HL-60 (cell line): ENCODE data around the gene DNAAF5.

Source experiments
- GABPA ChIP-seq: IDR thresholded peaks from 2 replicates; pipeline ENCODE4 v1.6.1; 2012; ENCODE audit warnings: low read depth
- POLR2AphosphoS5 ChIP-seq: IDR thresholded peaks from 2 replicates; pipeline ENCODE4 v1.6.1; 2012; ENCODE audit warnings: low read depth
- TF ChIP-seq, protein P1 (sequence below): IDR thresholded peaks from one replicate; pipeline ENCODE4 v1.5.1; 2011; ENCODE audit warnings: low read length, control low read depth, inconsistent platforms; ENCODE audit not compliant: insufficient read depth

DNA sequence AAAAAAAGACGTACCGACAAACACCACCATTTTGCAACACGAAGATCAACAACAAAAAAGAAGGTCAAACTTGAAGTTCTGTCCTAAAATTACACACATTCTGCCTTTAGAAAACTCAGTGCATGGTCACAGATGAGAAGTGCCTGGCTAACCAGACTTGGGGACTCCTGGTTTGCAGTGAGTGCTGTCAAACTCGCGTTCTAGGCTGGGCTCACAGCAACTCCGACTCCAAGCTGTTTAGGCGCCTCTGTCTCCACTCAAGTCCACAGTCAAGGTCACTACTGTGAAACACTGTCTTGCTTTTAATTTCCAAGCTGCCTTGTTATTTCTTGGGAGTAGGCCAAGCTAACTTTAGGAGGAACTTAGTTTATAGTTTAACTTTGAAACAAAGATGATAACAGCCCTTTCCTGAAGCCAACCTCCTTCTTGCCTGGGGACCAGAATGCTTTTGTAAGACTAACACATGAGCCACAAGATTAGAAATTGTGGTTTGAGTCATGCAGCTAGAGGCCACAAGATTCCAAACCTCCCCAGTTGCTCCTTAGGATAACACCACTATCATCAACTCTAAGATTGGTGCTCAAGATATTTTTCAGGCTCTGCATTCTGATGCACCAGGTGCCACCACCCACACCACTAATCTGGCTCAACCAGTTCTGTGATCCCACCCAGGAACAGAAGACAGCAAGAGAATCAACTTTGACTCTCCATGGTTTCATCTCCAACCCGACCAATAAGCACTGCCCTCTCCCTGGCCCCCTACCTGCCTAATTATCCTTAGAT lies 1.1 kb upstream of the DNAAF5 start:
- TF ChIP-seq, protein P1, sequence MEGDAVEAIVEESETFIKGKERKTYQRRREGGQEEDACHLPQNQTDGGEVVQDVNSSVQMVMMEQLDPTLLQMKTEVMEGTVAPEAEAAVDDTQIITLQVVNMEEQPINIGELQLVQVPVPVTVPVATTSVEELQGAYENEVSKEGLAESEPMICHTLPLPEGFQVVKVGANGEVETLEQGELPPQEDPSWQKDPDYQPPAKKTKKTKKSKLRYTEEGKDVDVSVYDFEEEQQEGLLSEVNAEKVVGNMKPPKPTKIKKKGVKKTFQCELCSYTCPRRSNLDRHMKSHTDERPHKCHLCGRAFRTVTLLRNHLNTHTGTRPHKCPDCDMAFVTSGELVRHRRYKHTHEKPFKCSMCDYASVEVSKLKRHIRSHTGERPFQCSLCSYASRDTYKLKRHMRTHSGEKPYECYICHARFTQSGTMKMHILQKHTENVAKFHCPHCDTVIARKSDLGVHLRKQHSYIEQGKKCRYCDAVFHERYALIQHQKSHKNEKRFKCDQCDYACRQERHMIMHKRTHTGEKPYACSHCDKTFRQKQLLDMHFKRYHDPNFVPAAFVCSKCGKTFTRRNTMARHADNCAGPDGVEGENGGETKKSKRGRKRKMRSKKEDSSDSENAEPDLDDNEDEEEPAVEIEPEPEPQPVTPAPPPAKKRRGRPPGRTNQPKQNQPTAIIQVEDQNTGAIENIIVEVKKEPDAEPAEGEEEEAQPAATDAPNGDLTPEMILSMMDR: no peak
- TF ChIP-seq GABPA (no peak), POLR2AphosphoS5 (no peak)
